Left lung (tissue), 10 donors: ENCODE measurements around the gene CAD. TPM values are rescaled to one million over a fixed set of nuclear protein-coding genes. Genes with fewer than 3 reads are reported as not detected.
A peak's percentile ranks its signal among the peaks of the same experiment; 100 is the strongest.

Source experiments
- ATAC-seq: fragments of 200-7000 bp; cut with Tn5 transposase; one replicate; pipeline ENCODE4 v1.9.1; 2020; ENCODE audit warnings: moderate library complexity
- DNase-seq, 4 donors: peaks; one replicate each; pipeline ENCODE4 v3.0.0-alpha.2; 2013 to 2020
- H3K27ac ChIP-seq, 2 donors: fragments of 200-600 bp; sonication (generic) in 1 of 2; one replicate each; pipeline versions ENCODE4 v1.5.0 to v1.8.0; 2020 to 2021
- H3K27me3 ChIP-seq, 2 donors: fragments of 200-600 bp; sonication (generic) in 1 of 2; one replicate each; pipeline versions ENCODE4 v1.5.0 to v1.8.0; 2020 to 2021
- H3K36me3 ChIP-seq, 2 donors: fragments of 200-600 bp; sonication (generic) in 1 of 2; one replicate each; pipeline versions ENCODE4 v1.5.0 to v1.8.0; 2020 to 2021
- H3K4me1 ChIP-seq, 2 donors: fragments of 200-600 bp; one replicate each; pipeline ENCODE4 v1.8.0; 2021
- H3K4me3 ChIP-seq, 2 donors: fragments of 200-600 bp; sonication (generic) in 1 of 2; one replicate each; pipeline versions ENCODE4 v1.5.0 to v1.8.0; 2020 to 2021; ENCODE audit warnings: mild to moderate bottlenecking in 1 of 2
- H3K9me3 ChIP-seq, 2 donors: fragments of 200-600 bp; sonication (generic) in 1 of 2; one replicate each; pipeline versions ENCODE4 v1.5.0 to v1.8.0; 2020 to 2021
- CTCF ChIP-seq, 2 donors: fragments of 200-600 bp; sonication (generic) in 1 of 2; IDR thresholded peaks; one replicate each; pipeline versions ENCODE4 v1.5.0 to v1.8.0; 2021; ENCODE audit warnings: antibody characterized with exemption in 2 of 2
- intact Hi-C, 2 donors: fragments of 100-400 bp; cut with DNase I; formaldehyde crosslinking; loops; one replicate each; pipeline versions ENCODE4 v1.11.2 to v1.14.2; 2022
- polyA plus RNA-seq, 6 donors: library from polyadenylated mRNA; unstranded; fragments of 120-200 nt; gene quantifications; one replicate each; pipeline ENCODE4 v1.2.1, GENCODE V29; 2013; ENCODE audit not compliant: insufficient read length in 6 of 6
- total RNA-seq, 2 donors: library from RNA; stranded (reverse); fragmentation: NEBNext Ultra II Directional; extraction: Animal tissue kit (Norgen Biotek cat#: 25700); gene quantifications; one replicate each; pipeline ENCODE4 v1.2.1, GENCODE V29; 2021
- donor health status: DM: no; HTN: yes; CAD: no.
- donor health status: DM: no; HTN: no; CAD: no.

The CAD gene
- total and polyA plus RNA-seq, 8 donors, result 31.1 to 52.8 (median 44.9) TPM

- no peak for DNase-seq
- Histone ChIP-seq H3K9me3 (no peaks in the 10 kb centered on the region), H3K4me1 (no peaks in the 10 kb centered on the region), H3K4me3 (no peak overlapping the region), H3K27ac (peak overlapping the region in 1 of 2 donors; percentile 64), H3K36me3 (no peaks in the 10 kb centered on the region), H3K27me3 (peaks cover 0 to 21% of the 10 kb centered on the region in 2 donors)
- ATAC-seq, result peak; percentile 17
- intact Hi-C loops, result no loop called here
- no peak for TF ChIP-seq CTCF (IDR thresholded peaks at IDR 0.05)
Measured at GRCh38 chr2:27182346-27182745, 34.8 kb upstream of the CAD start.

- ATAC-seq (peak; percentile 11), DNase-seq (peak in 1 of 4 donors; percentile 16)
- Histone ChIP-seq H3K9me3 (no peaks in the 10 kb centered on the region), H3K27me3 (peaks cover 0 to 12% of the 10 kb centered on the region in 2 donors), H3K4me1 (no peaks in the 10 kb centered on the region), H3K4me3 (no peak overlapping the region), H3K27ac (peak overlapping the region in 1 of 2 donors; percentile 44), H3K36me3 (no peaks in the 10 kb centered on the region)
- intact Hi-C loops, result no loop called here
- TF ChIP-seq CTCF (IDR thresholded peaks at IDR 0.05), result no peak
Measured at GRCh38 chr2:27184115-27184514, 33.1 kb upstream of the CAD start.

GRCh38 chr2:27185331-27186026 is 31.7 kb upstream of the CAD start:
- Histone ChIP-seq H3K9me3 (no peaks in the 10 kb centered on the region), H3K4me3 (no peak overlapping the region), H3K36me3 (no peaks in the 10 kb centered on the region), H3K4me1 (no peaks in the 10 kb centered on the region), H3K27ac (peak overlapping the region in 1 of 2 donors; percentile 67), H3K27me3 (peaks cover 0 to 3% of the 10 kb centered on the region in 2 donors)
- peak in 1 of 4 donors; percentile 47 for DNase-seq
- no peak for TF ChIP-seq CTCF (IDR thresholded peaks at IDR 0.05)
- intact Hi-C loops, result no loop called here
- ATAC-seq, result peak; percentile 47

- Histone ChIP-seq H3K4me3 (no peak overlapping the region), H3K36me3 (no peaks in the 10 kb centered on the region), H3K9me3 (no peaks in the 10 kb centered on the region), H3K27ac (no peak overlapping the region), H3K27me3 (no peaks in the 10 kb centered on the region), H3K4me1 (no peaks in the 10 kb centered on the region)
- no peak for ATAC-seq
- intact Hi-C loops, result no loop called here
- no peak for TF ChIP-seq CTCF (IDR thresholded peaks at IDR 0.05)
- DNase-seq, result no peak
Measured at GRCh38 chr2:27186613-27187345, 30.4 kb upstream of the CAD start.

GRCh38 chr2:27189989-27190388 is 27.2 kb upstream of the CAD start:
- no peaks in the 10 kb centered on the region for H3K9me3 ChIP-seq
- no peak overlapping the region for H3K4me3 ChIP-seq
- H3K27ac ChIP-seq, result no peak overlapping the region
- DNase-seq (no peak), ATAC-seq (no peak)
- H3K27me3 ChIP-seq, result no peaks in the 10 kb centered on the region
- TF ChIP-seq CTCF (IDR thresholded peaks at IDR 0.05), result no peak
- H3K4me1 ChIP-seq, result no peaks in the 10 kb centered on the region
- intact Hi-C loops, result no loop called here
- no peaks in the 10 kb centered on the region for H3K36me3 ChIP-seq
